ENCODE measurements around the gene HCN1. TPM values are rescaled to one million over a fixed set of nuclear protein-coding genes. Genes with fewer than 3 reads are reported as not detected.
A peak's percentile ranks its signal among the peaks of the same experiment; 100 is the strongest.
"Not testable (repeated sequence)": the region's sequence is repeated elsewhere in the genome, so short reads cannot be mapped to it uniquely, and the experiment has no call there.

HCN1 gene
- polyA plus RNA-seq, 1 donor = 0.18 TPM

- not testable (repeated sequence) for H3K9me3 ChIP-seq (ENCODE audit: control insufficient read depth, low read depth, low read length); H3K4me3 ChIP-seq (ENCODE audit: low read length); H3K36me3 ChIP-seq (ENCODE audit: control insufficient read depth, insufficient read depth, low read length); H3K27ac ChIP-seq (ENCODE audit: low read length); H3K27me3 ChIP-seq (ENCODE audit: control insufficient read depth, insufficient read depth, low read length); H3K4me1 ChIP-seq (ENCODE audit: control insufficient read depth, insufficient read depth, low read length); DNase-seq
- WGBS (ENCODE audit: insufficient coverage, low lambda C conversion rate) = no CpG with 5 or more reads among the region's 15 CpGs
Observed at GRCh38 chr5:45444856-45445255, 251.3 kb downstream of the HCN1 start.

DNA sequence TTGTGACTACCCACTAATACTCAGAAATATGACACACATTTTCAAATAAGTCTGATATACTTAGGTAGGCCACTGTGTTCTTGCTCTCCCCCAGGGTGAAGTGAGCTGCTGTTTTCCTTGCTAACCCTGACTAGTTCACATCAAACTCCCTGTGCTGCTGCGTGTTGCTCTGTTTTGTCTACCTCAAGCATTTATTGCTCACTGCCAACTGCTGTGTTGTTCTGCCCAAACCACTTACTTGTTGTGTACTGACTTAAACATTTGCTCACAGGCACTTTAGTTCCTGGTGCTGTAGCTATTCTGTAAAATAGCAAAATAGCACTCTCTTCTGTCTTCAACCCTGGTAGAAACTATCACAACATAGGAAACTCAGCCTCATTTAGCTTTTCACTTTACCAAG, 255.7 kb downstream of the HCN1 start:
- 60% methylated on average over 1 of the region's 1 CpG for WGBS (ENCODE audit: insufficient coverage, low lambda C conversion rate)
- H3K4me1 ChIP-seq (ENCODE audit: control insufficient read depth, insufficient read depth, low read length) = no peaks in the 10 kb centered on the region

GRCh38 chr5:45437752-45438151, 258.4 kb downstream of the HCN1 start:
- DNase-seq = no peak
- no peak overlapping the region for H3K27ac ChIP-seq (ENCODE audit: low read length)
- no peak overlapping the region for H3K4me3 ChIP-seq (ENCODE audit: low read length)
- no peaks in the 10 kb centered on the region for H3K9me3 ChIP-seq (ENCODE audit: control insufficient read depth, low read depth, low read length)
- no peaks in the 10 kb centered on the region for H3K36me3 ChIP-seq (ENCODE audit: control insufficient read depth, insufficient read depth, low read length)
- no peaks in the 10 kb centered on the region for H3K27me3 ChIP-seq (ENCODE audit: control insufficient read depth, insufficient read depth, low read length)
- H3K4me1 ChIP-seq (ENCODE audit: control insufficient read depth, insufficient read depth, low read length) = no peaks in the 10 kb centered on the region

More for the DNA sequence above, 255.7 kb downstream of the HCN1 start:
- Histone ChIP-seq H3K36me3 (ENCODE audit: control insufficient read depth, insufficient read depth, low read length) (no peaks in the 10 kb centered on the region), H3K4me3 (ENCODE audit: low read length) (no peak overlapping the region), H3K27me3 (ENCODE audit: control insufficient read depth, insufficient read depth, low read length) (no peaks in the 10 kb centered on the region), H3K27ac (ENCODE audit: low read length) (no peak overlapping the region), H3K9me3 (ENCODE audit: control insufficient read depth, low read depth, low read length) (no peaks in the 10 kb centered on the region)
- DNase-seq = no peak

DNA sequence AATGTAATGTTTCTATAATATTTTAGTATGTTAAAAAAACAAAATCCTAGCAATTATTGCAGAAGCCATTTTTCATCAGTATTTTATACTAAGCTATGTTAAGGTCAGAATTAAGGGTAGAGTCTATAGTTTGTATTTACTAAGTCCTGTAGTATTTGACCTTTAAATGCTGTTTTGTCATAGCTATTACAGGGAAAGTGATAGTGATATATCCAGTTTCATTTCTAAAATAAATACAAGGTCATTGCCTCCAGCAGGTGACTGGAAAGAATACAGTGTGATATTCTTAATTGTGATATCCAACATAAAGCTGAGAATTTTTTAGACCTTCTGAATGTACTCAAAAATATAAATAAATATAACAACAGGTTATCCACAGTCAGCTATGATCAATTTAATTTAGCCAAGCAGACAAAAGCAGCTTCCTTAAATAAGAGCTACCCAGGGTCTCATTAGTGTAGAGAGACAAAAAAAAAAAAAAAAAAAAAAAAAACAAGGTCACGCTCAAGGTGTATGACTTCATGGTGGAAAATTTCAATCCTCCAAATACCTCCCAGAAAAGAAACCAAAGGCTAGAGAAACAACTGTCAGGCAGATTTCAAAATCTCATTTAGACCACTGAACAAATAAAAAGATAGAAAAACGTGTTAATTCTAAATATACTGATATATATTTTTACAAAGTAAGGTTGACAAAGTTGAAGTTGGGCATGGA, 278.7 kb downstream of the HCN1 start:
- Histone ChIP-seq H3K36me3 (ENCODE audit: control insufficient read depth, insufficient read depth, low read length) (no peaks in the 10 kb centered on the region), H3K4me3 (ENCODE audit: low read length) (no peak overlapping the region), H3K9me3 (ENCODE audit: control insufficient read depth, low read depth, low read length) (no peaks in the 10 kb centered on the region), H3K27ac (ENCODE audit: low read length) (no peak overlapping the region), H3K27me3 (ENCODE audit: control insufficient read depth, insufficient read depth, low read length) (no peaks in the 10 kb centered on the region), H3K4me1 (ENCODE audit: control insufficient read depth, insufficient read depth, low read length) (peaks cover 14% of the 10 kb centered on the region)
- peak in 1 of 2 donors; percentile 42 for DNase-seq
- whole genome bisulfite sequencing (ENCODE audit: insufficient coverage, low lambda C conversion rate) = 73% methylated on average over 1 of the region's 2 CpGs

GRCh38 chr5:45414620-45415573, 281.3 kb downstream of the HCN1 start:
- Histone ChIP-seq H3K36me3 (ENCODE audit: control insufficient read depth, insufficient read depth, low read length) (no peaks in the 10 kb centered on the region), H3K4me3 (ENCODE audit: low read length) (no peak overlapping the region), H3K27me3 (ENCODE audit: control insufficient read depth, insufficient read depth, low read length) (no peaks in the 10 kb centered on the region), H3K9me3 (ENCODE audit: control insufficient read depth, low read depth, low read length) (no peaks in the 10 kb centered on the region), H3K27ac (ENCODE audit: low read length) (peak overlapping the region; percentile 82), H3K4me1 (ENCODE audit: control insufficient read depth, insufficient read depth, low read length) (peaks cover 14% of the 10 kb centered on the region)
- WGBS (ENCODE audit: insufficient coverage, low lambda C conversion rate) = 29% methylated on average over 1 of the region's 2 CpGs
- DNase-seq = peak; percentile 47 to 84

DNA sequence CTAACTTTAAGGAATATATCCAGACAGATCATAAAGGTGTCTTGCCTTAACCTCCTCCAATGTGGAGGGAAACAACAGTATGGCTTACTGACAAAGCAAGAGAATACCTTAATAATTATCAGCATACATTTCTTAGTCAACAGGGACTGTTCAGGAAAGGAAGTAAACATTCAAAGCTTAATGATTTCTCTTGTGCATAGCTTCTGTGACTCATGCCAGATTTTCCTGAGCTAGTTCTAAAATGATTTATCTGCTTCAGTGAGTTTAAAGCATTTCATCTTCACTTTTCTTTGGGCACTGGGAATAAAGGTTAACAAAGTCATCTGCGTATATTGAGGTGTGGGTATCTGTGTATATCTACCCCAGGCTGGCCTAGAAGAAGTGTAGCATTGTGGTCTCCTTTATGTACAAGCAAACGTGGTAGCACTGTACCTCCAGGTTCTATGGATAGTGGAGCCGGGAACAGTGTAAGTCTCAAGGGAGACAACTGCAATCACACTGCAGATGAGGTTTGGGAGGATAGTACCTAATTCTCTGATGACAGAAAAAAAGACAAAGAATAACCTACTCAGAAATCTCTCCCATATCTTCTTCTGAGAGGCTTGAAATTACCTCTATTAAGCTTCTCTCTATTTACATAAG, 284.1 kb downstream of the HCN1 start:
- H3K36me3 ChIP-seq (ENCODE audit: control insufficient read depth, insufficient read depth, low read length) = no peaks in the 10 kb centered on the region
- no peaks in the 10 kb centered on the region for H3K27me3 ChIP-seq (ENCODE audit: control insufficient read depth, insufficient read depth, low read length)
- no peak overlapping the region for H3K4me3 ChIP-seq (ENCODE audit: low read length)
- no CpG with 5 or more reads among the region's 3 CpGs for WGBS (ENCODE audit: insufficient coverage, low lambda C conversion rate)
- no peak for DNase-seq
- H3K4me1 ChIP-seq (ENCODE audit: control insufficient read depth, insufficient read depth, low read length) = peaks cover 14% of the 10 kb centered on the region
- H3K9me3 ChIP-seq (ENCODE audit: control insufficient read depth, low read depth, low read length) = no peaks in the 10 kb centered on the region
- H3K27ac ChIP-seq (ENCODE audit: low read length) = no peak overlapping the region

DNA sequence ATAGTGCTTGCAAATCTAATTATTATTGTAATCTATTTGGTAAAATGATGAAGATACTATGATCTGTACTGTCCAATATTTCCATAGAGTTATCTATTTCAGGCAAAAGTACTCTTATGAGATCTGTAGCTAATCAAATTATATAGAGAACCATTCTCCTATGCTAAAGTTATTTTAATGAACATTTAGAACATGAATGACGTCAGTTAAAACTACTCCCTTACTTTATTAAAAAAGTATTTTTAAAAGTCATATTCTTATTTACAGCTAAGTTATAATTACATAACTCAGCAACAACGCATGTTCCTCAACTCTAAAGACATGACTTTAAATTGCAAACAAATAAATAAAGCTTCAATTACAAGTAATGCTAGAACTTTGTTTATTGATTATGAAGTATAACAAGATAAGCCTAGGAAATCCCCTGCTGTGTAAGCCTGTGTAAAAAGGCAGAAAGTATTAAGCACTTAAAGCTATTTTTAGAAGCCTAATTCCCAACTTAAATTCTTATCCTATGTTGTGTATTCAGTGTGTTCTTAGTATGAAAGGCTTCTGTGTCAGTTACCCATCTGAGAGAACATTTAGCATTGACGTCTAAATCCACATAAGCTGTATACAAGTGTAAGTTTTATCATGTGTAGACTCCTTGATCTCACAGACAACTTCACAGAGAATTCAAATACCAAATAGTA, 285.7 kb downstream of the HCN1 start:
- no peak overlapping the region for H3K4me3 ChIP-seq (ENCODE audit: low read length)
- H3K27ac ChIP-seq (ENCODE audit: low read length) = no peak overlapping the region
- H3K4me1 ChIP-seq (ENCODE audit: control insufficient read depth, insufficient read depth, low read length) = peaks cover 10% of the 10 kb centered on the region
- H3K27me3 ChIP-seq (ENCODE audit: control insufficient read depth, insufficient read depth, low read length) = no peaks in the 10 kb centered on the region
- H3K9me3 ChIP-seq (ENCODE audit: control insufficient read depth, low read depth, low read length) = no peaks in the 10 kb centered on the region
- no peaks in the 10 kb centered on the region for H3K36me3 ChIP-seq (ENCODE audit: control insufficient read depth, insufficient read depth, low read length)
- WGBS (ENCODE audit: insufficient coverage, low lambda C conversion rate) = 83% methylated on average over 1 of the region's 3 CpGs
- DNase-seq = no peak

DNA sequence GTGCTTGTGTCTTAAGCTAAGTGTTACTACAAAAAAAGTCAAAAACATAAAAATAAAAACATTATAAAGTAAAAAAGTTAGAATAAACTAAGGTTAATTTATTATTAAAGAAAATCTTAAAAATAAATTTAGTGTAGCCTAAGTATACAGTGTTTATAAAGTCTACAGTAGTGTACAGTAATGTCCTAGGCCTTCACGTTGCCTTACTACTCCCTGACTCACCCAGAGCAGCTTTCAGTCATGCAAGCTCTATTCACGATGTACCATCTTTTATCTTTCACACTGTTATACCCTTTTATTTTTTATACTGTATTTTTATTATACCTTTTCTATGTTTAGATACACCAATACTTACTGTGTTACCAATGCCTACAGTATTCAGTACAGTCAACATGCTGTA, 288.1 kb downstream of the HCN1 start:
- Histone ChIP-seq H3K9me3 (ENCODE audit: control insufficient read depth, low read depth, low read length) (no peaks in the 10 kb centered on the region), H3K27me3 (ENCODE audit: control insufficient read depth, insufficient read depth, low read length) (no peaks in the 10 kb centered on the region), H3K4me3 (ENCODE audit: low read length) (no peak overlapping the region), H3K27ac (ENCODE audit: low read length) (no peak overlapping the region), H3K36me3 (ENCODE audit: control insufficient read depth, insufficient read depth, low read length) (no peaks in the 10 kb centered on the region), H3K4me1 (ENCODE audit: control insufficient read depth, insufficient read depth, low read length) (no peaks in the 10 kb centered on the region)
- DNase-seq = no peak
- WGBS (ENCODE audit: insufficient coverage, low lambda C conversion rate) = 86% methylated on average over 1 of the region's 2 CpGs

GRCh38 chr5:45402804-45403455, 293.2 kb downstream of the HCN1 start:
- no peak for DNase-seq
- Histone ChIP-seq H3K4me3 (ENCODE audit: low read length) (no peak overlapping the region), H3K36me3 (ENCODE audit: control insufficient read depth, insufficient read depth, low read length) (no peaks in the 10 kb centered on the region), H3K27ac (ENCODE audit: low read length) (no peak overlapping the region), H3K27me3 (ENCODE audit: control insufficient read depth, insufficient read depth, low read length) (no peaks in the 10 kb centered on the region), H3K4me1 (ENCODE audit: control insufficient read depth, insufficient read depth, low read length) (no peaks in the 10 kb centered on the region), H3K9me3 (ENCODE audit: control insufficient read depth, low read depth, low read length) (no peaks in the 10 kb centered on the region)
- WGBS (ENCODE audit: insufficient coverage, low lambda C conversion rate) = 78% methylated on average over 1 of the region's 1 CpG

All from large intestine (tissue), 3 donors.